CD4-positive, alpha-beta T cell treated with Interleukin-1 beta for 1 hour (primary cell): ENCODE results near the gene WNT9B.
A peak's percentile ranks its signal among the peaks of the same experiment; 100 is the strongest.

Experiments
- DNase-seq, 2 donors: peaks; one replicate each; pipeline ENCODE4 v3.0.0-alpha.2; 2020 to 2022

WNT9B gene

DNA sequence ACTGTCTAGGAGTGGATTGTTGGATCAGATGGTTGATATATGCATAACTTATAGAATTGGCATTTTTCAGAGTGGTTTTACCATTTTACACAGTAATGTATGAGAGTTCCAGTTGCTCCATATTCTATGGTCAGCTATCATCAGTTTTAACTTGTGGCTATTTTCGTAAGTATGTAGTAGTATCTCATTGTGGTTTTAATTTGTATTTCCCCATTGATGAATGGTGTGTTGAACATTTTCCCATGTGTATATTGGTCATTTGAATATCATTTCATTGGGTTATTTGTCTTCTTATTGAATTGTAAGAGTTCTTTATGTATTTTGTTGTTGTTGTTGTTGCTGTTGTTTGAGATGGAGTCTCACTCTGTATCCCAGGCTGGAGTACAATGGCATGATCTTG, 6.2 kb downstream of the WNT9B start:
- DNase-seq = no peak

DNA sequence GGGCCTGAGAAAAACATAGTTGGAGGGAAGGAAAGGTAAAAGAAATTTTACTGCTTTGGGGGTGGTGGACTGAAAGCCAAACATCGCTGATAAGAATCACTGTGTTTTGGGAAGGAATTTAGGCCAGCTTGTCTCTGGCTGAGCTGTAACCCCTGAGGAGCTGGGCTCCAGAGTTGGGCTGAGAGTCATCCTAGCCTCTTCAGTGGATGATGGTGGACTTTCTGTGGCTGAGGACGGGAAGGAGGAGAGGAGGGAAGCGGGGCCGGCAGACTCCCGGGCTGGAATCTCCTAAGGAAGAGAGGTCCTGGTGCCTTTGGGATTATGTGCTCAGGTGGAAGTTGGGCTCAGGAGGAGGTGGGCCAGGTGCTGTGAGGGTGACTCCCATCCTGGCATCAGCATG, 8.6 kb downstream of the WNT9B start:
- DNase-seq = no peak

DNA sequence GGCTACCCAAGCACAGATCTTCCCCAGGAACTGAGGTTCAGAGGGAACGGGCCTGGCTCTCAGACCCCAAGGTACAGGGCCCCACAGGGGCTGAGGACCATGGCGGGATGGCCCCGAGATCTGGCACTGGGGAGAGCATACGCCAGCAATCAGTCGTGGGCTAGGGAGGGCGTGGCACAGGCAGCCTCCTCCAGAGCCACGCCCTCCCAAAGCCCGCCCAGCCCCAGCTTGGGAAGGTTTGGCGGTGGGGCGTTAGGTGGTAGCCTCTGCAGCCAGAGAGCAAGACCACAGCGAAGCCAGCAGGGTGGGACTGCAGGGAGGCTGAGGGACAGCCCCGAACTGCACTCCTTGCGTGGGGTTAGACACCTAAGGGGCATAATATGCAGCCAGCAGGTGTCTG, 11.6 kb downstream of the WNT9B start:
- DNase-seq = no peak

DNA sequence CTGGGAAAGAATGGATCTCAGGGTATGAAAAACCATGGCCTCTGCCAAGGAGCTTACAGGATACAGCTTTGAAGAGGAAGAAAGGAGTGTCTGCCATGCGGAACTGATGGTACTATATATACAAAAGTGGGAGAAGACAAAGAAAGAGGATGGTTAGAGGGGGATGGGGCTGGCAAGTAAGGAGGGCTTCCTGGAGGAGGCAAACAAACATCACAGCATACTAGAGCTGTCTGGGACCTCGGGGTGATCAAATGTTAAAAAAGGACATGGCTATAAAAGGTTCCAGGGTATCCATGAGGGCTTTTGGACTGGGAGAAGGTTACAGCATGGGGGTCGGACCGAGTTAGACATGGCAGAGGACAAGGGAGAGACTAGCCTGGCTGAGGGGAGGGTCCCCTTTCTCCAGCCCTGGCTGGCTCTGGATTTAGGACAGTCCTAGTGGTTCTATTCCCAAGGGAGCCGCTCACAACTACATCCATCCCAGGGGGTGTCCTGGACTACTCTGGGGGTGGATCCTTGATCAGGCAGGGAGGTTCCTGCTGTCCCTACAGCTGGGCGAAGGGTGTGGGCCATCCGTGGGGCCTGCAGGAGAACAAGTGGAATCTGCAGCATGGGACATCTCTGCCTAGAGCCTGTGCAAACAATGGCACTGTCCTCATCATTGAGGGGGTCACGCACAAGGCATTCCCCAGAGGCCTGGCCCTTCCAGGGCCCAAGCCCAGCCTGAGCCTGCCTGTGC, 12.2 kb downstream of the WNT9B start:
- no peak for DNase-seq

DNA sequence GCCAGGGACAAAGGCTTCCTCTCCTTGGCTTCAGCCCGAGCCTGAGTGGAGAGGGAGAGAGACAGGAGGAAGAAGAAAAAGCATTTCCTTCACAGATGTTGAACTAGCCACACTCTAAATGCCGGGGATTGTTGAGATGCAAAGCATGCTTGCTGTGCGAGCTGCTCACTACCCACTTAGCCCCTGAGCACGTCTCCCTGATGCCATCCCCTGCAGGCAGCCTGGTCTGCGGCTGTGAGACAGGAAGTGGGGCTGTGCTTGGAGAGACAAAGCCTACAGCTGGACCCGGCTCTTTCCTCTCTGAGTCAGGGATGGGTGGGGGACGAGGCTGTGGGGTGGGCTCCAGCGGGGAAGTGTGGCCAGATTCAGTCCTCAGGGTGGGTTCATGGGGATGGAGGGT, 13.7 kb downstream of the WNT9B start:
- DNase-seq = no peak

DNA sequence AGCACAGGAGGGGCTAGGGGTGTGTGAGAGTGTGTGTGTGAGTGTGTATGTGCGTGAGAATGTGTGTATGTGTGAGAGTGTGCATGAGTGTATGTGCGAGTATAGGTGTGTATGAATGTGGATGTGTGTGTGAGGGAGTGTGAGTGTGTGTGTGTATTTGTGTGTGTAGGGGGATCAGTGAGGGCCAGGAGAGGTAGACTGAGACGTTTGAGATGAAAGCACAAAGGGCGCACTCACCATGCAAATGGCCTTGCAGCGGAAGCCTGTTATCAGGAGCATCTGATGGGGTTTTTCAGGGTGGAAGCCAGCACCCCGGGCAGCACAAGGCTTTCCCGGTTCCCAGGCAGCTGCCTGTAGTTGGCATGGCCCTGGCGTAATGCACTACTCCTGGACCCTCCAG, 14.9 kb downstream of the WNT9B start:
- DNase-seq = no peak

DNA sequence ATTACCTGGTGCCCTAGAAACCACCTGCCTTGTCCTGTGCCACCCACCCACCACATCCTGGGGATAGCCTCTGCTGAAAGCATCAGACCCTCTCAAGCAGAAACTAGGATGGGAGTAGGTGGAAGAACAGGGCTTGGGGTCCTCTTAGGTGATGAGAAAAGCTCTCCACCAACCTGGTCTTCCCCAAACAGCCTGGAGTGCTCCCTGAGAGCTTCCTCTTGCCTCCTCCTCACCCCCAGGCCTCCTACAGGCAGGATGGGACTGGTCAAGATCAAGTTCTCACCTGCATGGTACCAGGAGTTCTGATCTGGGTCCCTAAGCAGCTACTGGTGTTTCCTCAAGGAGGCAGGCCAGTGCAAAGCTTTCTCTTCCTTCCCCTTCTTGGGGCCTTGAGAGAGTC, 15.4 kb downstream of the WNT9B start:
- DNase-seq = no peak

DNA sequence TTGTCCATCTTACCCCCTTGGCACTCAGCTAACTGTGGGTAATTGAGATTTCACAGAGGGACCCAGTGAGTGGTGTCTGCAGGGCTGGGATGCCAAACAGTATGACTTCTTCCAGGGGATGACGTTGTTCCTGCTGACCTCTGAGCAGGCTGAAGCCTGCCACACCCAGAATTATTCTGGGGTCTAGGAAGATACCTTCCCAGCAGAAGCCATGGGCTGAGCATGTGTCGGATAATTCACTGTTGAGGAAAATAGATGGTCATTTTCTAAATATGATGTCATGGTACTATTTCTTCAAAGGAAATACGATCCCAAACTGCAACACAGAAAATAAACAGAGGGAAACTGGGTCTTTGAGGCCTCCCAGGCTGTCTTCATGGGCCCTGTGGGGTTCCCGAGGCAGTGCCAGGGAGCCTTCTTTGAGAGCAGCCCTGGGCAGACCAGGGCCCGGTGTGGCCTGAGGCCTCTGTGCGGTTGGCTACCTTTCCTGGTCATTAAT, 17.4 kb downstream of the WNT9B start:
- no peak for DNase-seq

DNA sequence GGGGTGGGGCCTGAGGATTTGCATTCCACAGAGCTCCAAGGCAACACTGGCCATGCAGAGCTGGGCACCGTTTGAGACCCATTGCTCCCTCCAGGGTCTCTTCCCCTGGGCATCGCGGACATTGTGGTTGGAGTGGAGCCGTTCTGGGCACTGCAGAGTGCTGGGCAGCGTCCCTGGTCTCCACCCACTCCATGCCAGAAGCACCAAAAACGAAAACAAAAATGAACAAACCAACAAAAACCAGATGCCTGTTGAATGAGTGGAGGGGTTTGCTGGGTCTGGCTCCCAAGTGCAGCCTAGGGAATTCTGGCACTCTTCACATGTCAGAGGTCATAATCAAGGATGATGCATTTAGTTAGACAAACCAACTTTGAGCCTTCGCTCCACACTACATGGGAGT, 17.9 kb downstream of the WNT9B start:
- no peak for DNase-seq

DNA sequence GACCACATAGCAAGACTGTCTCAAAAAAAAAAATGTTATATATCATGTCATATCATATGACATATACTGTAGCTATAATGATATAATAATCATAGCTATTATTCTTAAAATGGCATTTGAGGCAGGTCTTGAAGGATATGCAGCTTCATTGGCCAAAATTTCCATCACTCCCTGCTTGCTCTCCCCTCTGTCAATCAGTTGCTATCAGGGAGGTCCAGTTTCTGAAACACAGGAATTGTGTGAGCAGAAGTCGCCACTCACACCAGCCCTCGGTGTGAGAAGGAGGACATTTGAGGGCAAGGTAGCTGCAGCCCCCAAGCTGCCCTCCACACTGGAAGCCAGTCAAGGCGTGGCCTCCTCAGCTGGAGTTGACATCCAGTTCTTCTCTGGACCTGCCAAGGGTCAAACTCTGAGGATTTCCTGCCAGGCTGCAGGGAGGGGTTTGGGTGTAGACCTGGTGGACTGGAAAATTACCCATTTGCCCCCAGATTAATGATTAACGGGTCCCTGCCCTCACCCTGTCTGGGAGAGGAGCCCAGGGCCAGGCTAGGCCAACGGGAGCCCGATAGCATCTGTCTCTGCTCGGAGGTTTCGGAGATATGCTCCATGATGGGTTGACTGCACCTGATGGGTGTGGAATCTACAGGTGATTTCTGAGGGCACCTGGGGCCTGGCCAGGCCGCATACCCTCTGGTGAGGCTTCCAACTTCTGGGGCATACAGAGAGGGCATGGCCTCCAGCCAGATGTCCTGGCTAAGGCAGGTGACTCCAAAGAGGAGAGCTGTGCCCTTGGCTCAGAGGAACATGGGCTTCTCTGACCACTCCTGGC, 18.8 kb downstream of the WNT9B start:
- DNase-seq = no peak

DNA sequence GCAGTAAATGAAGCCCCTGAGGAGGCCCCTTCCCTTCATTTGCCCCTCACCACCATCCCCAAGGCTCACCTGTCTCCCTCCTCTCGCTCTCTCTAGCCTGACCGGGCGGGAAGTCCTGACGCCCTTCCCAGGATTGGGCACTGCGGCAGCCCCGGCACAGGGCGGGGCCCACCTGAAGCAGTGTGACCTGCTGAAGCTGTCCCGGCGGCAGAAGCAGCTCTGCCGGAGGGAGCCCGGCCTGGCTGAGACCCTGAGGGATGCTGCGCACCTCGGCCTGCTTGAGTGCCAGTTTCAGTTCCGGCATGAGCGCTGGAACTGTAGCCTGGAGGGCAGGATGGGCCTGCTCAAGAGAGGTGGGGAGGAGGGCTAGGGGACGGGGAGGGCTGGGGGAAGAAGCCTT, 21.0 kb downstream of the WNT9B start:
- DNase-seq = no peak

DNA sequence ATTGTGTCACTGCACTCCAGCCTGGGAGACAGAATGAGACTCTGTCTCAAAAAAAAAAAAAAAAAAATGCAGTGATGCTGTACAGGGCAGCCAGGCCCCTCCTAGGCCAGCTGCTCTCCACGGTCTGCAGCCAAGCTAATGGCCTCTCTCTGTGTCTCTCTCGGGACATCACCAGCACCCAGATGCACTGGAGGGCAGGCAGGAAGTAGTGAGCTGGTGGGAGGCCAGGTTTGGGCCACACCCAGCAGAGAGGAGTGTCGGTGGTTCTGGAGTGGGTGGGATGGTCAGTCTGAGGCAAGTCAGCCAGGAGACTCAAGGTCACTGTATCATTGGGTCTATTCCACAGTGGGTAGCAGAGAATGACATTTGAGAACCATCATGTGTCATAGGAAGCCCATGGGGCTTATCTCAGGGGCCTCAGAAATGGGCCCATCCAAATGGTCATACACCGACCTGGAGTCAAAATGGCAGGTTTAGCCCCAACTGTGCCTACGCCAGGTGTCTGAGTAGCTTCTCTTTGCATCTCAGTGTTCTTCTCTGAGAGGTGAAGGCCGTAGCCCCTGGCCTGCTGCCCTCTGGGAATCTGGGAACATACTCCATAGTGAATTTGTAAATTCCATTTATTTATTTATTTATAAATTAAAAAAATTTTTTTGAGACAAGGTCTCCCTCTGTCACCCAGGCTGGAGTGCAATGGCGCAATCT, 22.7 kb downstream of the WNT9B start:
- no peak for DNase-seq

DNA sequence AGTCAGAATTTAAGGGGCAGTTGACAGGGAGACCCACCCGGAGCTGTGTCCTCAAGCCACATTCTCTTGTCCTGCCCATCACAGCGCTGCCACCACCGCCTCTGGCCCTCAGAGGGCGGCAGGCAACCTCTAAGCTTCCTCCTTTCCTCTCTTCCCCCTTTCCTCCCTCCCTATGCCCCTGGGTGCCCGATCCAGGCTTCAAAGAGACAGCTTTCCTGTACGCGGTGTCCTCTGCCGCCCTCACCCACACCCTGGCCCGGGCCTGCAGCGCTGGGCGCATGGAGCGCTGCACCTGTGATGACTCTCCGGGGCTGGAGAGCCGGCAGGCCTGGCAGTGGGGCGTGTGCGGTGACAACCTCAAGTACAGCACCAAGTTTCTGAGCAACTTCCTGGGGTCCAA, 23.5 kb downstream of the WNT9B start:
- DNase-seq = no peak

DNA sequence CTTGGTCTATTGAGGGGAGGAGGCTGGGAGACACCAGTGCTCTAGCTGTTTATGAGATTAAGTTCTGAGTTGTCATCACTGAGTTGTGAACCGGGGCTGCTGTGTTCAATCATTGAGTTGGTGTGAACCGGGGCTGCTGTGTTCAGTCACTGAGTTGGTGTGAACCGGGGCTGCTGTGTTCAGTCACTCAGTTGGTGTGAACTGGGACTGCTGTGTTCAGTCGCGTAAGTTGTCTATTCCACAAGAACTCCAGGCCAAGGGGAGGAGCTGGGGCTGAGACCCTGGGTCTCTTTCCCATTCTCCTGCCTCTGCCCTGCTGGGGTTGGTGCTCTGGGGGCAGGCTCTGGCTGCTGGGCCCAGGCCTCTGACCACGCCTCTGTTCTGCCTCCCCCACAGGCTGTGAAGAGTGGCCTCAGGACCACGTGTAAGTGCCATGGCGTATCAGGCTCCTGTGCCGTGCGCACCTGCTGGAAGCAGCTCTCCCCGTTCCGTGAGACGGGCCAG, 24.5 kb downstream of the WNT9B start:
- DNase-seq = no peak

DNA sequence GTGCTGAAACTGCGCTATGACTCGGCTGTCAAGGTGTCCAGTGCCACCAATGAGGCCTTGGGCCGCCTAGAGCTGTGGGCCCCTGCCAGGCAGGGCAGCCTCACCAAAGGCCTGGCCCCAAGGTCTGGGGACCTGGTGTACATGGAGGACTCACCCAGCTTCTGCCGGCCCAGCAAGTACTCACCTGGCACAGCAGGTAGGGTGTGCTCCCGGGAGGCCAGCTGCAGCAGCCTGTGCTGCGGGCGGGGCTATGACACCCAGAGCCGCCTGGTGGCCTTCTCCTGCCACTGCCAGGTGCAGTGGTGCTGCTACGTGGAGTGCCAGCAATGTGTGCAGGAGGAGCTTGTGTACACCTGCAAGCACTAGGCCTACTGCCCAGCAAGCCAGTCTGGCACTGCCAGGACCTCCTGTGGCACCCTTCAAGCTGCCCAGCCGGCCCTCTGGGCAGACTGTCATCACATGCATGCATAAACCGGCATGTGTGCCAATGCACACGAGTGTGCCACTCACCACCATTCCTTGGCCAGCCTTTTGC, 25.0 kb downstream of the WNT9B start:
- no peak for DNase-seq

DNA sequence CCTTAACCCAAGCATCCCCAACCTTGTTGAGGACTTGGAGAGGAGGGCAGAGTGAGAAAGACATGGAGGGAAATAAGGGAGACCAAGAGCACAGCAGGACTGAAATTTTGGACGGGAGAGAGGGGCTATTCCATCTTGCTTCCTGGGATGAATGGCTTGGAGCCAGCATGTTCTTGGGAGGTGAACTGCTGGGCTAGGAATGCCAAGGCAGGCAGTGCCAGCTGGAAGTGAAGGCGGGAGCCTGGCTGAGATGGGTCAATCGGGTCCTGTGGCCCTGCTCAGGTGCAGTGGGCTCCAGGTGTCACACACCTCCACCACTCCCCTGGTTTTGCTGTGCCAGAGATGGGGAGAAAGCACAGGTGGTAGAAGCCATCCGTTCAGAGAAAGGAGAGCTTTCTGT, 25.5 kb downstream of the WNT9B start:
- no peak for DNase-seq

DNA sequence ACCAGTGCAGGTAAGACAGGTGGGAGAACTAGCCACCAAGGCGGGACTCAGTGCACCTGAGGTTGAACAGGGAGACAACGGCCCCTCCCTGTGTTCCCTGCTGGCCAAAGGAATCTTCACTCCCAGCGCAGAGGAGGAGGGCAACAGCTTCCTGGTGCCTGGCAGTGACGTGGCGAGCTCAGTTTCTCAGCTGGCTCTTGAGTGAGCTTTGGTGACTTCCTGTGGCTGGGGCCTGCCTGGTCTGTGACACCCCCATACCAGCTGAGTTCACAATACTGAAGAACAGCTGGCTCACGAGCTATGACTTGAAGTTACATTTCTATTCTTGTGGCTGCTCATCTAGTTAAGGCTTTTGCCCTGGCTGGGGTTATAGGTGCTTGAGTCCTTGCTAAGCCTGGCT, 26.1 kb downstream of the WNT9B start:
- no peak for DNase-seq

DNA sequence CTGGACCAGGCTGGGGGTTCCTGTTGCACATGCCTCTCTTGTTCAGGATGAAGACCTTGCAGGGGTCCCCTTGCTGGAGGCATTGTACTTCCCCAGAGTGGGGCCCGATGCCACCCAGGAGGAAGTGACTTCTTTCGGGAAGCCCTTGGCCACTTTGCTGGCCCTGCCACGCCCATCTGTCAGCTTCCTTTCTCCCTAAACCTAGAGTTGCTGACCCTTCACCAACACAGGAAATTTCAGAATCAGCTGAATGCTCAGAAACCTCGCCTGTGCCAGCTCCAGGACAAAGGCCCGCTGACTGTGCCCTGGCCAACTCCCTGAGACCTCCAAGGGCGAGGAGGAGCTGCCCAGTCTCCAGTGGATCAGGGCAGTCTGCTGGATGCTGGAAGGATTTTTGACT, 26.7 kb downstream of the WNT9B start:
- peak in 1 of 2 donors; percentile 21 for DNase-seq

DNA sequence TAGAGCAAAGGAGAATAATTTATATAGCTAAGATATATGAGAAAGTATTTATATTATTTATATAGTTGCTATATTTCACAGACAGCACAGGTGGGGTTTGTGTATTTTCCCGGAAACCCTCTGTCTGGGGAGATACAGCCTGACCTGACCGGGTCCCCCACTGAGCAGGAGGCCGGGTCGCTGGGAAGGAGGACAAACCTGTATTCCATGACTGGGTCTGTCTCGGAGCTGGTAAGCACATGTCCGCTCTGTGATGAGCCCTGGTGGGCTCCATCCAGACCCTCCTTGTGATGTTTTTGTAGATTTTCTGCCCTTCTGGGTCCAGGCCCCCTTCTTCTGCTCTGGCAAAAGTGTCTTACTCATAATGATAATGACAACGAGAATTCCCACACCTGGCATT, 27.7 kb downstream of the WNT9B start:
- DNase-seq = no peak

DNA sequence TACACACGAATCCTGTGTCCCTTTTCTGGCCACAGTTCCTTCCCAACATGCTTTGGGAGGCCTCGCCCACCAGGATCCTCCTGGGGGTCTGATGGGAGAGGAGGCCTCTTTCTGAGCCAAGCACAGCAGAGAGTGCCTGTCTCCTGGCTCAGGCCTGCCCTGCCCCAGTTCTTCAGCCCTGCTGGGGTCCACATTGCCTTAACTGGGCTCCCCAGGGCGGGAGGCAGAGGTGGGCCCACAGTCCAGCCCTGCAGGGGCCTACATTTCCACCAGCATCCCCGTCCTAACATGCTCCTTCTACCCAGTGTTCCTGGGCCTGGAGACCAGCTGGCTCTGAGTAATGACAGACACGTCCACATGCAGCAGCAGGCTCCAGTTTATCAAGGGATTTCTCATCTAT, 29.6 kb downstream of the WNT9B start:
- no peak for DNase-seq

DNA sequence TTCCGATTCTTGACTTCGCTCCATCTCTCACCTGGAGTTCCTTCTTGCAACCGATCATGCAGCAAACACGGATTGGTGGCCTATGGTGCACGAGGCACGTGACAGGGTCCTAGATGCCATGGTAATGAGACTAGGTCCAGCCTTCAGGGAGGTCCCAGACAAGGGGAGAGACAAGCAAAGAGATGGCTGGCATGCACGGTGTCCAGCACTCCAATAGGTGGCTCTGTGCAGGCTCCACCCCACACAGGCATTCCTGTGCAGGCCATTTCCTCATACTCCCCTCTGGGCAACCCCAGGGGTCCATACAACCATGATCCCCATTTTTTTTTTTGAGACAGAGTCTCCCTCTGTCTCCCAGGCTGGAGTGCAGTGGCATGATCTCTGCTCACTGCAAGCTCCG, 31.3 kb downstream of the WNT9B start:
- no peak for DNase-seq

DNA sequence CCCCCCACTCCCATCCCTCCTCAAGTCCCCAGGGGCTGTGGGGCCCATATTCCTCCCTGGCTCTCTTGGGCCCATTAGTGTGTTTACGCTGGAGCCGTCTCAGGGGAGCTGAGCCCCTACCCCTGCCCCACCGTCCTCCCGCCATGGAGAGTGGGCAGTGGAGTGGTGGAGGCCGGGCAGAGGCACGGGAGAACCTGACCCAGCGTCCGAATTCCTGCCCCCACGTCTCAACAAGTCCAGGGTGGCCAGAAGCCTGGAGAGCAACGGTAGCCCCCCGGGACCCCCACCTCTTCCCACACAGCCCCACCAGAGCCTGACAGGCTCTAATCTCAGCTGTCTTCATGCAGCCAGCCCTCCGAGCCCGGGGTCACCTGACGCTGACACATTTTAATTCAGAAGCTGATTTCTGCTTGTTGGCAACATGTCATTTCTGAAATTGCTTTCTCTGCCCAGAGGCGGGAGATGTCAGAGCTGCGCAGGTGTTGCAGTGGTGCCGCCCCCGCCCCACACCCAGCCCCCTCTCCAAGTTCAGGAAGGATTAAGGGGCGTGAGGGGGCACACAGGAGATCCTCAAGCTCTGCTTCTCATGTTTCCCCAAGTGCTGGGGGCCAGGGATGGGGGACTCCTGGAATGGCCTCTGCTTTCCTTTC, 32.6 kb downstream of the WNT9B start:
- no peak for DNase-seq

DNA sequence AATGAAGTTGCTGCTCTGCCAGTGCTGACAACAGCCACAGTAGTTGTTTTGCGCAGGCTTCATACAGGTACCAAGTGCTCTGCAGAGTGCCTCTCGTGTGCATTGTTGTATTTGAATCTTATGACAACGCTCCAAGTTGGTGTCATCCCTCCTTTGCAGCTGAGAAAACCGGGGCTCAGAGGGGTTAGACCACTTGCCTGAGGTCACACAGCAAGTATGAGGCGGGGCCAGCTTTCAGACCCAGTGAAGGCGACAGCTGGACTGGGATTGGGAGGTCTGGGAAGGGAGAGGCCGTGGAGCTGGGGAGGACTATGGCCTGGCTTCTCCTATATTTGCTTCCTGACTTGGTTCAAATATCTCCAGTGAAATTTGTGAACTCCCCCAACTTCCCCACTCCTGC, 33.2 kb downstream of the WNT9B start:
- DNase-seq = no peak
